H1 (cell line): ENCODE data around the gene CDYL2. TPM values are rescaled to one million over a fixed set of nuclear protein-coding genes. Genes with fewer than 3 reads are reported as not detected.

Experiments
- CTCF ChIA-PET: fragments of 300-600 bp; sonication (Branson Sonifier 250); formaldehyde crosslinking; loops from one replicate; lab custom pipeline; 2021; ENCODE audit not compliant: partially characterized antibody; lab: Charles Lee
- POLR2A ChIA-PET: fragments of 300-600 bp; sonication (Branson Sonifier 250); formaldehyde crosslinking; loops from one replicate; lab custom pipeline; 2021; ENCODE audit warnings: inconsistent platforms; ENCODE audit not compliant: partially characterized antibody; lab: Charles Lee
- DNase-seq, 2 experiments: peaks; one replicate each; pipeline versions ENCODE4 v3.0.0 to v3.0.0-alpha.2; 2010 to 2022; ENCODE audit warnings: low spot score in 2 of 2, low read depth in 1 of 2, mixed read lengths in 1 of 2
- FAIRE-seq: peaks from 2 replicates; lab custom pipeline; 2011; peaks lifted over from hg19 to GRCh38; lab: Jason Lieb, UNC
- H2AFZ ChIP-seq: 2 replicates; pipeline ENCODE4 v1.8.1; 2012; ENCODE audit warnings: low read length, inconsistent platforms
- H2AK5ac ChIP-seq: 2 replicates; pipeline ENCODE4 v1.6.1; 2013; ENCODE audit warnings: low read depth, low read length
- H2BK120ac ChIP-seq: replicated peaks from 2 replicates; pipeline ENCODE3; 2013; ENCODE audit warnings: low read depth, low read length, inconsistent platforms
- H2BK12ac ChIP-seq: 2 replicates; pipeline ENCODE4 v1.6.1; 2013; ENCODE audit warnings: low read depth, low read length
- H2BK15ac ChIP-seq: 2 replicates; pipeline ENCODE4 v1.6.1; 2013; ENCODE audit warnings: low read length
- H2BK20ac ChIP-seq: 2 replicates; pipeline ENCODE4 v1.6.1; 2013; ENCODE audit warnings: low read length
- H2BK5ac ChIP-seq: 2 replicates; pipeline ENCODE4 v1.6.1; 2013; ENCODE audit warnings: low read depth, low read length
- H3K14ac ChIP-seq: 2 replicates; pipeline ENCODE4 v1.6.1; 2013; ENCODE audit warnings: inconsistent platforms; ENCODE audit not compliant: insufficient read length
- H3K18ac ChIP-seq: 2 replicates; pipeline ENCODE4 v1.6.1; 2013; ENCODE audit warnings: low read length; ENCODE audit errors: extremely low read depth
- H3K23ac ChIP-seq: 2 replicates; pipeline ENCODE4 v1.6.1; 2013; ENCODE audit warnings: inconsistent platforms; ENCODE audit not compliant: insufficient read length
- H3K23me2 ChIP-seq: 2 replicates; pipeline ENCODE4 v1.6.1; 2013; ENCODE audit warnings: low read depth, low read length
- H3K27ac ChIP-seq: 2 replicates; pipeline ENCODE4 v1.6.1; 2011; ENCODE audit warnings: low read depth, low read length, inconsistent platforms
- H3K27me3 ChIP-seq, 4 experiments: replicated peaks in 1 of 4; 1 replicate in 1 of 4; 2 replicates in 3 of 4; pipeline versions ENCODE4 v1.6.1 to v1.8.1; 2011 to 2013; ENCODE audit warnings: low read length in 3 of 4, mild to moderate bottlenecking in 3 of 4, inconsistent platforms in 2 of 4, mixed read lengths in 2 of 4, moderate library complexity in 1 of 4; ENCODE audit not compliant: control insufficient read depth in 3 of 4, insufficient read depth in 3 of 4; ENCODE audit errors: extremely low read depth in 1 of 4
- H3K36me3 ChIP-seq, 4 experiments: 2 replicates each; pipeline versions ENCODE4 v1.6.1 to v1.8.1; 2011 to 2013; ENCODE audit warnings: mild to moderate bottlenecking in 4 of 4, low read length in 3 of 4, moderate library complexity in 2 of 4, control low read depth in 1 of 4, inconsistent platforms in 1 of 4; ENCODE audit not compliant: insufficient read depth in 4 of 4, control insufficient read depth in 2 of 4
- H3K4ac ChIP-seq: replicated peaks from 2 replicates; pipeline ENCODE3; 2013; ENCODE audit warnings: low read length, low read depth, mixed read lengths, inconsistent platforms; ENCODE audit not compliant: insufficient read length
- H3K4me1 ChIP-seq, 4 experiments: replicated peaks in 1 of 4; 1 replicate in 1 of 4; 2 replicates in 3 of 4; pipeline versions ENCODE4 v1.6.1 to v1.8.1; 2011 to 2013; ENCODE audit warnings: low read length in 3 of 4, inconsistent platforms in 2 of 4, mixed read lengths in 1 of 4; ENCODE audit not compliant: insufficient read depth in 4 of 4, control insufficient read depth in 3 of 4
- H3K4me2 ChIP-seq, 2 experiments: 2 replicates each; pipeline versions ENCODE4 v1.6.1 to v1.8.1; 2011 to 2013; ENCODE audit warnings: low read depth in 2 of 2, low read length in 2 of 2, control low read depth in 1 of 2, inconsistent platforms in 1 of 2, mild to moderate bottlenecking in 1 of 2; ENCODE audit not compliant: insufficient read depth in 1 of 2
- H3K4me3 ChIP-seq, 4 experiments: fragments of 200-600, 300-600 bp in 1 of 4; sonication (generic), shearing (Covaris generic), sonication (Bioruptor Twin) in 1 of 4; 2 replicates each; pipeline versions ENCODE4 v1.5.1 to v1.8.1; 2011 to 2016; ENCODE audit warnings: low read length in 4 of 4, low read depth in 3 of 4, control low read depth in 2 of 4, inconsistent platforms in 2 of 4, mild to moderate bottlenecking in 2 of 4, mixed read lengths in 1 of 4, moderate library complexity in 1 of 4; ENCODE audit not compliant: insufficient read depth in 2 of 4; ENCODE audit errors: extremely low read depth in 1 of 4
- H3K56ac ChIP-seq: replicated peaks from 2 replicates; pipeline ENCODE3; 2013; ENCODE audit warnings: low read depth, mild to moderate bottlenecking, mixed read lengths, low read length, inconsistent platforms; ENCODE audit not compliant: insufficient read length
- H3K79me1 ChIP-seq: 2 replicates; pipeline ENCODE4 v1.6.1; 2013; ENCODE audit warnings: low read depth, low read length, control low read depth
- H3K79me2 ChIP-seq, 2 experiments: 2 replicates each; pipeline versions ENCODE4 v1.6.1 to v1.8.1; 2012 to 2013; ENCODE audit warnings: low read length in 2 of 2, mild to moderate bottlenecking in 2 of 2, inconsistent platforms in 1 of 2; ENCODE audit not compliant: insufficient read depth in 2 of 2, control insufficient read depth in 1 of 2
- H3K9ac ChIP-seq, 4 experiments: replicated peaks in 1 of 4; 1 replicate in 1 of 4; 2 replicates in 3 of 4; pipeline versions ENCODE4 v1.6.1 to v1.8.1; 2011 to 2013; ENCODE audit warnings: low read depth in 3 of 4, low read length in 3 of 4, control low read depth in 2 of 4, mild to moderate bottlenecking in 2 of 4, moderate library complexity in 2 of 4, inconsistent platforms in 1 of 4; ENCODE audit errors: extremely low read depth in 1 of 4
- H3K9me3 ChIP-seq, 2 experiments: 2 replicates each; pipeline versions ENCODE4 v1.6.1 to v1.8.1; 2012 to 2013; ENCODE audit warnings: mild to moderate bottlenecking in 2 of 2, moderate library complexity in 2 of 2, control low read depth in 1 of 2, inconsistent platforms in 1 of 2, low read depth in 1 of 2, low read length in 1 of 2, mixed read lengths in 1 of 2; ENCODE audit not compliant: insufficient read depth in 2 of 2
- H4K20me1 ChIP-seq, 2 experiments: replicated peaks in 1 of 2; 2 replicates each; pipeline versions ENCODE3 to v1.8.1; 2011 to 2013; ENCODE audit warnings: inconsistent platforms in 2 of 2, low read length in 2 of 2, mild to moderate bottlenecking in 1 of 2; ENCODE audit not compliant: insufficient read depth in 2 of 2, control insufficient read depth in 1 of 2
- H4K5ac ChIP-seq: 2 replicates; pipeline ENCODE4 v1.6.1; 2013; ENCODE audit warnings: low read length, low read depth, mixed read lengths, inconsistent platforms; ENCODE audit not compliant: insufficient read length
- H4K8ac ChIP-seq: 2 replicates; pipeline ENCODE4 v1.8.0; 2013; ENCODE audit warnings: mild to moderate bottlenecking, moderate library complexity, low read length, inconsistent platforms; ENCODE audit not compliant: insufficient read depth; ENCODE audit errors: extremely low read depth
- H4K91ac ChIP-seq: replicated peaks from 2 replicates; pipeline ENCODE3; 2013; ENCODE audit warnings: low read length, mixed read lengths, inconsistent platforms; ENCODE audit not compliant: insufficient read length
- ATF3 ChIP-seq: IDR thresholded peaks from 2 replicates; pipeline ENCODE4 v1.6.1; 2011; ENCODE audit warnings: low read depth, mild to moderate bottlenecking, low read length; ENCODE audit not compliant: insufficient read depth
- CEBPB ChIP-seq: IDR thresholded peaks from 2 replicates; pipeline ENCODE4 v1.6.1; 2012; ENCODE audit warnings: low read depth, low read length
- CHD1 ChIP-seq: IDR thresholded peaks from 2 replicates; pipeline ENCODE4 v1.6.1; 2012; ENCODE audit warnings: low read depth, low read length, improper control_type of control experiment
- CHD2 ChIP-seq: IDR thresholded peaks from 2 replicates; pipeline ENCODE4 v1.6.1; 2012; ENCODE audit warnings: low read length, improper control_type of control experiment
- HDAC6 ChIP-seq: IDR thresholded peaks from one replicate; pipeline ENCODE4 v1.7.1; 2012; ENCODE audit warnings: low read depth, mild to moderate bottlenecking, inconsistent platforms, low read length, moderate library complexity
- JUN ChIP-seq: IDR thresholded peaks from 2 replicates; pipeline ENCODE4 v1.6.1; 2011; ENCODE audit warnings: low read depth, mild to moderate bottlenecking, improper control_type of control experiment, low read length
- NANOG ChIP-seq: IDR thresholded peaks from 2 replicates; pipeline ENCODE4 v1.6.1; 2011; ENCODE audit warnings: low read length, low read depth, mild to moderate bottlenecking, inconsistent platforms; ENCODE audit not compliant: insufficient read depth, poor library complexity, severe bottlenecking
- SAP30 ChIP-seq: fragments of 300-600 bp; sonication (generic); IDR thresholded peaks from 2 replicates; pipeline ENCODE4 v1.7.1; 2012; ENCODE audit warnings: low read length, moderate library complexity, mild to moderate bottlenecking, inconsistent platforms; ENCODE audit not compliant: insufficient read depth, insufficient replicate concordance
- SIN3A ChIP-seq, 2 experiments: IDR thresholded peaks in 1 of 2; conservative IDR thresholded peaks in 1 of 2; 2 replicates each; pipeline ENCODE4 v1.6.1; 2011 to 2012; ENCODE audit warnings: low read length in 2 of 2, improper control_type of control experiment in 1 of 2, low read depth in 1 of 2, mild to moderate bottlenecking in 1 of 2
- SIRT6 ChIP-seq: IDR thresholded peaks from one replicate; pipeline ENCODE4 v1.7.1; 2012; ENCODE audit warnings: low read length, inconsistent platforms
- SIX5 ChIP-seq: IDR thresholded peaks from 2 replicates; pipeline ENCODE4 v1.6.1; 2011; ENCODE audit warnings: mild to moderate bottlenecking, low read depth, low read length
- TEAD4 ChIP-seq: IDR thresholded peaks from 2 replicates; pipeline ENCODE4 v1.6.1; 2012; ENCODE audit warnings: low read depth, low read length, inconsistent platforms, mixed read lengths
- USF2 ChIP-seq: IDR thresholded peaks from 2 replicates; pipeline ENCODE4 v1.6.1; 2011; ENCODE audit warnings: low read length, improper control_type of control experiment
- WGBS, 2 experiments: shearing (Covaris generic) in 1 of 2; methylation state at CpG; one replicate each; pipeline versions ENCODE4 v1.1.6 to v1.1.7; 2013 to 2015; ENCODE audit warnings: low lambda C conversion rate in 2 of 2, mixed read lengths in 2 of 2, inconsistent platforms in 1 of 2, low coverage in 1 of 2, missing lambda C conversion rate in 1 of 2; ENCODE audit not compliant: insufficient replicate concordance in 2 of 2, insufficient coverage in 1 of 2, insufficient read length in 1 of 2; ENCODE audit errors: extremely low coverage in 1 of 2, missing lambda C conversion rate in 1 of 2; 5-methylcytosine and 5-hydroxymethylcytosine counted together
- polyA plus RNA-seq, 7 experiments: library from polyadenylated mRNA; depleted of rRNA in 3 of 7; stranded (reverse) in 5 of 7; unstranded in 2 of 7; fragments of >200 nt in 5 of 7; fragments of 200-250 nt in 2 of 7; gene quantifications; 1 replicate in 5 of 7; 2 replicates in 1 of 7; 4 replicates in 1 of 7; pipeline versions ENCODE4 v1.2.1 to v1.2.3, GENCODE V29; 2011 to 2013; ENCODE audit warnings: missing spikeins in 2 of 7, mixed read lengths in 2 of 7
- total RNA-seq: library from RNA; stranded (reverse); fragmentation: NEBNext Ultra II Directional; extraction: Animal tissue kit (Norgen Biotek cat#: 25700); gene quantifications from 2 replicates; pipeline ENCODE4 v1.2.1, GENCODE V29; 2021

CDYL2 gene
- total and polyA plus RNA-seq, 2 of the 8 experiments (the other 6 are each of a cell fraction or from before 2014, with no cell fraction given), result 0.33 to 5.3 TPM

GRCh38 chr16:80848862-80849261 is 44.5 kb upstream of the CDYL2 start:
- TF ChIP-seq HDAC6 (no peak), USF2 (no peak), TEAD4 (no peak), NANOG (no peak), SAP30 (no peak), CHD1 (no peak), SIRT6 (no peak), ATF3 (no peak), SIN3A (conservative IDR thresholded peaks at IDR 0.05 in 1 of 2, IDR thresholded peaks at IDR 0.05 in 1 of 2; ENCODE audit: low read depth in 1 of 2, low read length in 2 of 2) (no peak), SIX5 (no peak), JUN (no peak), CHD2 (no peak), CEBPB (no peak)
- DNase-seq, result no peak
- no peak overlapping the region for H3K56ac ChIP-seq
- H4K8ac ChIP-seq, result no peak overlapping the region
- H3K18ac ChIP-seq, result no peak overlapping the region
- no peaks in the 10 kb centered on the region for H3K23me2 ChIP-seq
- H2BK5ac ChIP-seq, result no peak overlapping the region
- no peaks in the 10 kb centered on the region for H3K4me1 ChIP-seq
- FAIRE-seq, result no peak
- no peak overlapping the region for H4K91ac ChIP-seq
- no peaks in the 10 kb centered on the region for H3K27me3 ChIP-seq
- H3K27ac ChIP-seq, result no peak overlapping the region
- CTCF ChIA-PET, result interaction anchor here (1.3 kb wide), 1 partner anchor 23 kb away, joined by 3 read pairs; no protein-coding TSS in a partner anchor
- no peak overlapping the region for H3K14ac ChIP-seq
- POLR2A ChIA-PET, result no interaction called here
- H3K9ac ChIP-seq, result no peak overlapping the region
- H3K79me2 ChIP-seq, result no peaks in the 10 kb centered on the region
- H4K20me1 ChIP-seq, result no peaks in the 10 kb centered on the region
- no peaks in the 10 kb centered on the region for H3K79me1 ChIP-seq
- no peak overlapping the region for H3K4me3 ChIP-seq
- no peak overlapping the region for H2BK120ac ChIP-seq
- H2BK15ac ChIP-seq, result no peak overlapping the region
- no peak overlapping the region for H3K4ac ChIP-seq
- WGBS, 2 experiments, result 89% methylated on average over 1 of the region's 1 CpG; no CpG with 5 or more reads in 1 of the 2 experiments
- H4K5ac ChIP-seq, result no peak overlapping the region
- H3K9me3 ChIP-seq, result peaks cover 3 to 9% of the 10 kb centered on the region in 2 experiments; a peak in 3 of 4 replicates
- no peaks in the 10 kb centered on the region for H3K36me3 ChIP-seq
- no peak overlapping the region for H3K4me2 ChIP-seq
- H2BK12ac ChIP-seq, result no peak overlapping the region
- H2BK20ac ChIP-seq, result no peak overlapping the region
- no peak overlapping the region for H2AK5ac ChIP-seq
- H3K23ac ChIP-seq, result no peak overlapping the region
- peak overlapping the region; percentile 94 for H2AFZ ChIP-seq
